ENCODE measurements around the gene SRM.

SRM gene

GRCh38 chr1:11070876-11071275, 11.1 kb upstream of the SRM start:
- TF ChIP-seq CTCF (IDR thresholded peaks at IDR 0.05; ENCODE audit: insufficient read depth, low read length, poor library complexity, severe bottlenecking), result no peak
- TF ChIP-seq EZH2phosphoT487 (conservative IDR thresholded peaks at IDR 0.05; ENCODE audit: low read length), result no peak
- Histone ChIP-seq H3K27ac (ENCODE audit: low read depth, low read length) (no peak overlapping the region), H3K36me3 (ENCODE audit: low read length) (0 out of 2 replicates have a peak, but pooled peaks cover 9% of the 10 kb centered on the region), H3K9me2 (replicated peaks; ENCODE audit: insufficient read depth, low read length) (no peaks in the 10 kb centered on the region), H3F3A (ENCODE audit: insufficient read depth) (no peaks in the 10 kb centered on the region), H3K9ac (ENCODE audit: low read length) (no peak overlapping the region), H3K9me3 (ENCODE audit: insufficient read depth, low read length) (no peaks in the 10 kb centered on the region), H3K27me3 (ENCODE audit: low read length) (no peaks in the 10 kb centered on the region), H2AFZ (ENCODE audit: low read depth, low read length, severe bottlenecking) (no peak overlapping the region), H3K4me3 (ENCODE audit: insufficient read depth, low read length, poor library complexity, severe bottlenecking) (no peak overlapping the region), H3K4me2 (ENCODE audit: low read depth, low read length, poor library complexity, severe bottlenecking) (no peak overlapping the region), H3K79me2 (ENCODE audit: insufficient read depth, low read length) (no peaks in the 10 kb centered on the region), H4K20me1 (ENCODE audit: low read depth, low read length) (no peaks in the 10 kb centered on the region)

GRCh38 chr1:11068600-11069473, 9.0 kb upstream of the SRM start:
- Histone ChIP-seq H3K27me3 (ENCODE audit: low read length) (no peaks in the 10 kb centered on the region), H3K9me2 (replicated peaks; ENCODE audit: insufficient read depth, low read length) (no peaks in the 10 kb centered on the region), H3K79me2 (ENCODE audit: insufficient read depth, low read length) (no peaks in the 10 kb centered on the region), H3K4me2 (ENCODE audit: low read depth, low read length, poor library complexity, severe bottlenecking) (no peak overlapping the region), H3F3A (ENCODE audit: insufficient read depth) (no peaks in the 10 kb centered on the region), H3K4me3 (ENCODE audit: insufficient read depth, low read length, poor library complexity, severe bottlenecking) (no peak overlapping the region), H3K27ac (ENCODE audit: low read depth, low read length) (no peak overlapping the region), H4K20me1 (ENCODE audit: low read depth, low read length) (no peaks in the 10 kb centered on the region), H3K36me3 (ENCODE audit: low read length) (peaks cover 11% of the 10 kb centered on the region; the same call in 1 of the 2 replicates), H2AFZ (ENCODE audit: low read depth, low read length, severe bottlenecking) (no peak overlapping the region), H3K9ac (ENCODE audit: low read length) (no peak overlapping the region), H3K9me3 (ENCODE audit: insufficient read depth, low read length) (no peaks in the 10 kb centered on the region)
- TF ChIP-seq EZH2phosphoT487 (conservative IDR thresholded peaks at IDR 0.05; ENCODE audit: low read length), result no peak
- no peak for TF ChIP-seq CTCF (IDR thresholded peaks at IDR 0.05; ENCODE audit: insufficient read depth, low read length, poor library complexity, severe bottlenecking)

DNA sequence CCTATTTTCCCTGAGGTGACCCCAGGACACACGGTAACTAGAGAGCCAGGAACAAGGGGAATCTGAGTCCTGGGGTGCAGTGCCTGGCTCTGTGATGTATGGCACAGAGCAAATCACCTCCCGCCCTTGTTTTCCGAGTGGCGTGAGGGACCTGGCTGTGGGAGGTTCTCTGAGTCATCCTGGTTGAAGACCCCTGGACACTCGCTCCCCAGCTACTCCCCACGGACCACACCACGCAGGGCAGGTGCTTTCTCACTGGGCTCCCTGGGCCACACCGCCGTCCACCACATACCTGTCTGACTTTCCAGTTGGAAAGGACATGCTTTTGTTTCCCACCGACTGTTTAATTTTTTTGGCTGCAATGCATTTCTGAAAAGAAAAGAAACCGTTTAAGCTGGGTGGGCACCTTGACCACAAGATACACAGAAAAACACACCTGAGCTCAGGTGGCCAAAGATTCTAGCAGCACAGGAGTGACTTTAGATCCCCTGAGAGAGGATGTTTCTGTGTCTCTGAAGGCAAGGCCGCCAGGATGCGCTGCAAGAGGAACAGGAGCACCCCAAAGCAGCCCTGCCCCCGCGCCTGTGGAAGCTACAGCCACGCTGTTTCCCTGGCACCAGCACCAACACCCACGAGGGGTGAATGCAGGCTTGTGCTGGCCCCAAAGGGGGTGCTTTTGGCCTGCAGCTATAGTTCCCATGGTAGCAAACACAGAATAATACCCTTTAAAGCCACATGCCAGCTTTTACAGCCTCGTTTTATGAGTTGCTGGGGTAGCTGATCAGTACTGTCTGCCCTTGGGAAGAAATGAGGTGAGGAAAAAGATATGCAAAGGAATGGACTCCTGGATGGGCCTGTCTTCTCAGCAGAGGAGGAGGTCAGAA, 8.1 kb upstream of the SRM start:
- no peak overlapping the region for H3K27ac ChIP-seq (ENCODE audit: low read depth, low read length)
- H3K4me2 ChIP-seq (ENCODE audit: low read depth, low read length, poor library complexity, severe bottlenecking), result no peak overlapping the region
- 0 out of 2 replicates have a peak, but pooled peaks cover 4% of the 10 kb centered on the region for H3F3A ChIP-seq (ENCODE audit: insufficient read depth)

More for the DNA sequence above, 8.1 kb upstream of the SRM start:
- Histone ChIP-seq H3K9me3 (ENCODE audit: insufficient read depth, low read length) (no peaks in the 10 kb centered on the region), H4K20me1 (ENCODE audit: low read depth, low read length) (no peaks in the 10 kb centered on the region), H3K9ac (ENCODE audit: low read length) (no peak overlapping the region), H2AFZ (ENCODE audit: low read depth, low read length, severe bottlenecking) (no peak overlapping the region), H3K79me2 (ENCODE audit: insufficient read depth, low read length) (no peaks in the 10 kb centered on the region), H3K36me3 (ENCODE audit: low read length) (peaks cover 8% of the 10 kb centered on the region; the same call in 1 of the 2 replicates), H3K4me3 (ENCODE audit: insufficient read depth, low read length, poor library complexity, severe bottlenecking) (no peak overlapping the region), H3K9me2 (replicated peaks; ENCODE audit: insufficient read depth, low read length) (no peaks in the 10 kb centered on the region), H3K27me3 (ENCODE audit: low read length) (no peaks in the 10 kb centered on the region)
- no peak for TF ChIP-seq CTCF (IDR thresholded peaks at IDR 0.05; ENCODE audit: insufficient read depth, low read length, poor library complexity, severe bottlenecking)
- TF ChIP-seq EZH2phosphoT487 (conservative IDR thresholded peaks at IDR 0.05; ENCODE audit: low read length), result no peak
